Esophagus muscularis mucosa (tissue), 3 donors: ENCODE data around the gene ATP8B3.

Source experiments
- CTCF ChIP-seq, 3 experiments: fragments of 200-600 bp in 2 of 3; fragments of 450-650 bp in 1 of 3; sonication (generic) in 2 of 3; IDR thresholded peaks; one replicate each; pipeline ENCODE4 v1.5.1; 2017 to 2019; ENCODE audit warnings: antibody characterized with exemption in 3 of 3, mild to moderate bottlenecking in 2 of 3, moderate library complexity in 1 of 3
- EP300 ChIP-seq: sonication (generic); formaldehyde crosslinking; IDR thresholded peaks from one replicate; pipeline ENCODE4 v1.6.1; 2017; ENCODE audit warnings: antibody characterized with exemption

GRCh38 chr19:1844513-1845124, 32.5 kb upstream of the ATP8B3 start:
- TF ChIP-seq EP300, result no peak
- no peak for TF ChIP-seq CTCF (IDR thresholded peaks at IDR 0.05)
